SK-N-SH (cell line): ENCODE measurements around the gene SLC2A8. TPM values are rescaled to one million over a fixed set of nuclear protein-coding genes. Genes with fewer than 3 reads are reported as not detected.

Experiments
- CTCF ChIA-PET: fragments of 300-600, 350-600 bp; formaldehyde crosslinking; extraction: SDS; loops from one replicate; lab custom pipeline; 2021; lab: Yijun Ruan, JAX
- POLR2A ChIA-PET: fragments of 350-600 bp; sonication (Branson Sonifier 250); formaldehyde crosslinking; extraction: SDS; loops from one replicate; lab custom pipeline; 2020; ENCODE audit warnings: antibody characterized with exemption, inconsistent platforms; lab: Yijun Ruan, JAX
- DNase-seq: peaks from one replicate; pipeline ENCODE4 v3.0.0; 2012
- H2AFZ ChIP-seq: fragments of 200-600 bp; sonication (generic); 2 replicates; pipeline ENCODE4 v1.8.1; 2016; ENCODE audit warnings: antibody characterized with exemption, mild to moderate bottlenecking, low read depth
- H3F3A ChIP-seq: fragments of 200-600 bp; sonication (generic); replicated peaks from 2 replicates; pipeline ENCODE3; 2016; ENCODE audit warnings: antibody characterized with exemption, mild to moderate bottlenecking; ENCODE audit not compliant: insufficient read depth
- H3K27ac ChIP-seq, 2 experiments: fragments of 200-500 bp in 1 of 2; fragments of 200-600 bp in 1 of 2; sonication (Bioruptor generic) in 1 of 2; sonication (generic), shearing (Covaris generic) in 1 of 2; 2 replicates each; pipeline versions ENCODE4 v1.5.1 to v1.6.1; 2014 to 2016; ENCODE audit warnings: low read depth in 2 of 2, inconsistent platforms in 1 of 2, low read length in 1 of 2, mild to moderate bottlenecking in 1 of 2, mixed read lengths in 1 of 2
- H3K27me3 ChIP-seq: fragments of 200-600 bp; sonication (generic), shearing (Covaris generic); 2 replicates; pipeline ENCODE4 v1.6.1; 2016; ENCODE audit warnings: mixed run types; ENCODE audit not compliant: insufficient read depth
- H3K36me3 ChIP-seq, 2 experiments: fragments of 200-500 bp in 1 of 2; fragments of 200-600 bp in 1 of 2; sonication (Bioruptor generic) in 1 of 2; sonication (generic) in 1 of 2; replicated peaks in 1 of 2; 2 replicates each; pipeline versions ENCODE3 to v1.5.1; 2014 to 2016; ENCODE audit warnings: low read length in 1 of 2, mild to moderate bottlenecking in 1 of 2; ENCODE audit not compliant: insufficient read depth in 2 of 2, control insufficient read depth in 1 of 2
- H3K4me1 ChIP-seq, 2 experiments: fragments of 200-500 bp in 1 of 2; fragments of 200-600 bp in 1 of 2; sonication (Bioruptor generic) in 1 of 2; sonication (generic), shearing (Covaris generic) in 1 of 2; 2 replicates each; pipeline versions ENCODE4 v1.5.1 to v1.6.1; 2014 to 2016; ENCODE audit warnings: low read depth in 1 of 2, low read length in 1 of 2, mixed run types in 1 of 2; ENCODE audit not compliant: insufficient read depth in 2 of 2, control insufficient read depth in 1 of 2
- H3K4me2 ChIP-seq: fragments of 200-600 bp; sonication (generic), shearing (Covaris generic); 2 replicates; pipeline ENCODE4 v1.6.1; 2017; ENCODE audit warnings: mixed run types
- H3K4me3 ChIP-seq, 2 experiments: fragments of 200-500 bp in 1 of 2; fragments of 200-600 bp in 1 of 2; sonication (Bioruptor generic) in 1 of 2; sonication (generic), shearing (Covaris generic) in 1 of 2; 2 replicates each; pipeline versions ENCODE4 v1.5.1 to v1.8.1; 2014 to 2016; ENCODE audit warnings: low read depth in 2 of 2, inconsistent platforms in 1 of 2, low read length in 1 of 2, mild to moderate bottlenecking in 1 of 2, mixed read lengths in 1 of 2, moderate library complexity in 1 of 2
- H3K79me2 ChIP-seq: fragments of 200-600 bp; sonication (generic); 2 replicates; pipeline ENCODE4 v1.8.1; 2017; ENCODE audit warnings: mild to moderate bottlenecking; ENCODE audit not compliant: insufficient read depth
- H3K9ac ChIP-seq: fragments of 200-600 bp; sonication (generic); 2 replicates; pipeline ENCODE4 v1.6.1; 2017; ENCODE audit warnings: mixed run types
- H3K9me2 ChIP-seq: fragments of 200-600 bp; sonication (generic); 2 replicates; pipeline ENCODE4 v1.6.1; 2017; ENCODE audit warnings: mixed run types
- H3K9me3 ChIP-seq: fragments of 200-600 bp; sonication (generic); 2 replicates; pipeline ENCODE4 v1.6.1; 2017; ENCODE audit warnings: mixed run types, mild to moderate bottlenecking, moderate library complexity
- H4K20me1 ChIP-seq: fragments of 200-600 bp; sonication (generic); 2 replicates; pipeline ENCODE4 v1.6.1; 2017; ENCODE audit warnings: mild to moderate bottlenecking, mixed run types; ENCODE audit not compliant: insufficient read depth
- CTCF ChIP-seq: fragments of 200-600 bp; sonication (generic); IDR thresholded peaks from 2 replicates; pipeline ENCODE4 v1.6.1; 2017; ENCODE audit warnings: antibody characterized with exemption, mild to moderate bottlenecking, moderate library complexity
- ELF1 ChIP-seq: IDR thresholded peaks from 2 replicates; pipeline ENCODE4 v1.4.0; 2012
- EP300 ChIP-seq, 2 experiments: IDR thresholded peaks; 2 replicates each; pipeline versions ENCODE4 v1.4.0 to v1.6.1; 2012; ENCODE audit warnings: borderline replicate concordance in 1 of 2, low read depth in 1 of 2, low read length in 1 of 2
- FOSL2 ChIP-seq: IDR thresholded peaks from 2 replicates; pipeline ENCODE4 v1.4.0; 2012; ENCODE audit warnings: low read depth, mild to moderate bottlenecking, moderate library complexity, borderline replicate concordance
- FOXJ3 ChIP-seq: sonication (generic); formaldehyde crosslinking; IDR thresholded peaks from 2 replicates; pipeline ENCODE4 v1.5.1; 2020; ENCODE audit warnings: mild to moderate bottlenecking, missing genetic modification reagents
- GABPA ChIP-seq: IDR thresholded peaks from 2 replicates; pipeline ENCODE4 v1.4.0; 2012; ENCODE audit warnings: low read depth, mild to moderate bottlenecking
- GATA2 ChIP-seq: sonication (generic); formaldehyde crosslinking; IDR thresholded peaks from 2 replicates; pipeline ENCODE4 v1.5.0; 2020; ENCODE audit warnings: mild to moderate bottlenecking, missing genetic modification reagents
- IRF3 ChIP-seq: fragments of 150-350 bp; IDR thresholded peaks from 2 replicates; pipeline ENCODE4 v1.6.1; 2016; ENCODE audit warnings: mild to moderate bottlenecking, low read depth, low read length
- MXI1 ChIP-seq: IDR thresholded peaks from 2 replicates; pipeline ENCODE4 v1.6.1; 2012; ENCODE audit warnings: mild to moderate bottlenecking, low read depth, low read length, improper control_type of control experiment
- NFIC ChIP-seq: IDR thresholded peaks from 2 replicates; pipeline ENCODE4 v1.4.0; 2012; ENCODE audit warnings: borderline replicate concordance
- NRF1 ChIP-seq: IDR thresholded peaks from 2 replicates; pipeline ENCODE4 v1.6.1; 2012; ENCODE audit warnings: low read depth, mild to moderate bottlenecking, low read length
- PBX3 ChIP-seq: IDR thresholded peaks from 2 replicates; pipeline ENCODE4; 2012
- RCOR1 ChIP-seq: fragments of 150-350 bp; IDR thresholded peaks from 2 replicates; pipeline ENCODE4 v1.6.1; 2017; ENCODE audit warnings: antibody characterized with exemption, low read length
- RXRA ChIP-seq: IDR thresholded peaks from 2 replicates; pipeline ENCODE4 v1.4.0; 2012; ENCODE audit warnings: low read depth, mild to moderate bottlenecking, borderline replicate concordance
- TCF12 ChIP-seq: IDR thresholded peaks from 2 replicates; pipeline ENCODE4 v1.4.0; 2012
- USF2 ChIP-seq: fragments of 150-350 bp; IDR thresholded peaks from 2 replicates; pipeline ENCODE4 v1.6.1; 2017; ENCODE audit warnings: antibody characterized with exemption, low read length, low read depth, borderline replicate concordance
- WGBS: methylation state at CpG from one replicate; pipeline ENCODE4 v1.1.6; 2017; ENCODE audit warnings: low lambda C conversion rate; 5-methylcytosine and 5-hydroxymethylcytosine counted together
- polyA plus RNA-seq, 3 experiments: library from polyadenylated mRNA; depleted of rRNA; stranded (reverse); fragments of >200 nt; gene quantifications; 2 replicates each; pipeline ENCODE4 v1.2.3, GENCODE V29; 2012

SLC2A8 gene
- polyA plus RNA-seq, 1 of the 3 experiments (the other 2 are of a cell fraction) = 15.1 TPM

GRCh38 chr9:127422787-127423186 lies 25.8 kb downstream of the SLC2A8 start:
- Histone ChIP-seq H2AFZ (no peak overlapping the region), H3K4me1 (peaks cover 7 to 18% of the 10 kb centered on the region in 2 experiments; a peak in 3 of 4 replicates), H3K9me3 (no peaks in the 10 kb centered on the region), H3K4me3 (peak overlapping the region; percentile 90 to 97), H3K9me2 (no peaks in the 10 kb centered on the region), H3K4me2 (peak overlapping the region; percentile 91), H3K27ac (no peak overlapping the region; a peak in 2 of 4 replicates), H3K36me3 (peaks cover 3 to 7% of the 10 kb centered on the region in 2 experiments), H3K9ac (peak overlapping the region; percentile 72), H3K27me3 (no peaks in the 10 kb centered on the region), H3F3A (peaks cover 4% of the 10 kb centered on the region), H3K79me2 (peaks cover 55% of the 10 kb centered on the region), H4K20me1 (peaks cover 10% of the 10 kb centered on the region; the same call in 1 of the 2 replicates)
- CTCF ChIA-PET = interaction anchor here (0.7 to 1.7 kb wide), 3 partner anchors 12 to 208 kb away, joined by 3 to 5 read pairs (median 3); no protein-coding TSS in a partner anchor
- no peak for DNase-seq
- TF ChIP-seq EP300 (IDR thresholded peaks at IDR 0.05; ENCODE audit: borderline replicate concordance in 1 of 2, low read depth in 1 of 2, low read length in 1 of 2) (no peak), MXI1 (no peak)
- 45% methylated on average over 6 of the region's 6 CpGs for WGBS
- POLR2A ChIA-PET = no interaction called here

GRCh38 chr9:127423476-127423933 lies 26.5 kb downstream of the SLC2A8 start:
- Histone ChIP-seq H3K4me1 (peaks cover 7 to 18% of the 10 kb centered on the region in 2 experiments; a peak in 3 of 4 replicates), H3K36me3 (peaks cover 6 to 9% of the 10 kb centered on the region in 2 experiments), H3K27ac (peak overlapping the region; percentile 82 to 98), H4K20me1 (peaks cover 10% of the 10 kb centered on the region; the same call in 1 of the 2 replicates), H3K27me3 (no peaks in the 10 kb centered on the region), H3K4me3 (peak overlapping the region; percentile 90 to 97), H3K9ac (peak overlapping the region; percentile 72), H3K79me2 (peaks cover 62% of the 10 kb centered on the region), H3K9me2 (no peaks in the 10 kb centered on the region), H3F3A (peaks cover 4% of the 10 kb centered on the region), H3K9me3 (no peaks in the 10 kb centered on the region), H3K4me2 (peak overlapping the region; percentile 91), H2AFZ (peak overlapping the region; percentile 93)
- TF ChIP-seq IRF3 = no peak
- TF ChIP-seq TCF12 = no peak
- no peak for TF ChIP-seq FOSL2
- no peak for TF ChIP-seq NFIC
- TF ChIP-seq USF2 = no peak
- TF ChIP-seq RCOR1 = no peak
- no peak for TF ChIP-seq ELF1
- no peak for TF ChIP-seq GATA2 (CRISPR knock-in tag)
- TF ChIP-seq RXRA = no peak
- no peak for TF ChIP-seq CTCF
- TF ChIP-seq PBX3 = no peak
- no peak for TF ChIP-seq GABPA
- TF ChIP-seq MXI1 = no peak
- no peak for TF ChIP-seq NRF1
- TF ChIP-seq FOXJ3 (CRISPR knock-in tag) = no peak
- CTCF ChIA-PET = interaction anchor here (0.9 to 1.7 kb wide), 3 partner anchors 13 to 209 kb away, joined by 3 to 5 read pairs (median 3); no protein-coding TSS in a partner anchor
- POLR2A ChIA-PET = interaction anchor here (1.0 to 2.2 kb wide), 5 partner anchors 8 to 362 kb away, joined by 3 to 12 read pairs (median 4); partner anchors contain the start of genes CDK9 and SLC2A8
- no peak for DNase-seq
- WGBS = 4% methylated on average over 9 of the region's 9 CpGs
